NCI-H187 (cell line): ENCODE measurements around the gene EFCAB6.

Experiments
- DNase-seq, 2 experiments: peaks; one replicate each; lab custom pipeline; 2025; lab: John Stamatoyannopoulos, UW

EFCAB6 gene

GRCh38 chr22:43505423-43505822, 306.7 kb downstream of the EFCAB6 start:
- DNase-seq = no peak

GRCh38 chr22:43504666-43505261, 307.3 kb downstream of the EFCAB6 start:
- no peak for DNase-seq

GRCh38 chr22:43504068-43504467, 308.0 kb downstream of the EFCAB6 start:
- DNase-seq = no peak

GRCh38 chr22:43502306-43502874, 309.7 kb downstream of the EFCAB6 start:
- no peak for DNase-seq

- no peak for DNase-seq
Observed at GRCh38 chr22:43501878-43502277, 310.2 kb downstream of the EFCAB6 start.

GRCh38 chr22:43500792-43501785, 311.0 kb downstream of the EFCAB6 start:
- no peak for DNase-seq

- DNase-seq = no peak
Observed at GRCh38 chr22:43498856-43499253, 313.2 kb downstream of the EFCAB6 start.

- DNase-seq = no peak
Observed at GRCh38 chr22:43497956-43498855, 313.9 kb downstream of the EFCAB6 start.

GRCh38 chr22:43493297-43493696, 318.8 kb downstream of the EFCAB6 start:
- no peak for DNase-seq

- DNase-seq = no peak
Observed at GRCh38 chr22:43491737-43492136, 320.4 kb downstream of the EFCAB6 start.

- DNase-seq = no peak
Observed at GRCh38 chr22:43491177-43491576, 320.9 kb downstream of the EFCAB6 start.

GRCh38 chr22:43490311-43490710, 321.8 kb downstream of the EFCAB6 start:
- no peak for DNase-seq

GRCh38 chr22:43488937-43489336, 323.2 kb downstream of the EFCAB6 start:
- no peak for DNase-seq

- no peak for DNase-seq
Observed at GRCh38 chr22:43488031-43488866, 323.9 kb downstream of the EFCAB6 start.

GRCh38 chr22:43487311-43488030, 324.6 kb downstream of the EFCAB6 start:
- no peak for DNase-seq

- DNase-seq = no peak
Observed at GRCh38 chr22:43485502-43486089, 326.5 kb downstream of the EFCAB6 start.

GRCh38 chr22:43484227-43484626, 327.9 kb downstream of the EFCAB6 start:
- no peak for DNase-seq

- no peak for DNase-seq
Observed at GRCh38 chr22:43483669-43484068, 328.4 kb downstream of the EFCAB6 start.

GRCh38 chr22:43483266-43483665, 328.8 kb downstream of the EFCAB6 start:
- DNase-seq = no peak

GRCh38 chr22:43482318-43482625, 329.8 kb downstream of the EFCAB6 start:
- no peak for DNase-seq
